VCaP (cell line): ENCODE results near the gene CCDC57.

Experiments used
- H3K27ac ChIP-seq: fragments of 450-650 bp; 2 replicates; pipeline ENCODE4 v1.5.1; 2017
- TF ChIP-seq, protein P1 (sequence below): fragments of 450-650 bp; conservative IDR thresholded peaks from 2 replicates; pipeline ENCODE4 v1.5.1; 2017; ENCODE audit warnings: mild to moderate bottlenecking, moderate library complexity

CCDC57 gene

DNA sequence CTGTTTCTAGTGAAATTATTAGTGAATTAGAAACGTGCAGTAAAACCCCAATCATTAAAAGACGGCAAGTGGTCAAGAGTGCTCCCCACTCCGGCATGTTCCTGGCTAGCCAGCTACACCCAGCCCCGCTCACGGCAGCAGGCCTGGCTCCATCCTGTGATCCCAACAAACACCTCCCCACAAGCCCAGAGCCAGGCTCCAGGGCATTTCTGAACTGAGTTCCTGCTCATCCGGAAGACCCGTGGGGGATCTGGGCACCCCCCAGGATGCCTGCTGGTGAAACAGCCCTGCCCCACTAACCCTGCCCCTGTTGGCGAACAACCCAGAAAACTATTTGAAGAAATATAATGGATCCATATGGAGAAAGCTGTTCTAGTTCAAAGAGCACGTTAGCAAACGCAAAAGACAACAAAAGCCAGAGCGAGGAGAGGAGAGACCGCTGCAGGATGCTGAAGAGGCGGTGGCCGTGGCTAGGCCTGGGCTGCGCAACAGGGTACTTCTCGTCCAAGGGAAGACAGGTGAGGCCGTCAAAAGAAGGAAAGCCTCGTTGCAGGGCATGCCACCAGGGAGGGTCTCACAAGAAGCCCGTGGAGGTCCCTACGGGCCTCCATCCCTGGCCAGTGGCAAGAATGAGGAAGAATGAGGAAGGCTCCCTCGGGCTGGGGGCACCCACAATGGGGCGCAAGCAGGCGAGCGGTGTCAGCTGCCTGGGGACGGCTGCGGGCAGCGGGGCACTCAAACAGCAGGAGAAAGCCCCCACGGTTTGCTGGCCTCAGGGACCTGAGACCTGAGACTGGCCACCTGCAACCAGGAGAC lies 35.4 kb upstream of the CCDC57 start:
- TF ChIP-seq, protein P1, sequence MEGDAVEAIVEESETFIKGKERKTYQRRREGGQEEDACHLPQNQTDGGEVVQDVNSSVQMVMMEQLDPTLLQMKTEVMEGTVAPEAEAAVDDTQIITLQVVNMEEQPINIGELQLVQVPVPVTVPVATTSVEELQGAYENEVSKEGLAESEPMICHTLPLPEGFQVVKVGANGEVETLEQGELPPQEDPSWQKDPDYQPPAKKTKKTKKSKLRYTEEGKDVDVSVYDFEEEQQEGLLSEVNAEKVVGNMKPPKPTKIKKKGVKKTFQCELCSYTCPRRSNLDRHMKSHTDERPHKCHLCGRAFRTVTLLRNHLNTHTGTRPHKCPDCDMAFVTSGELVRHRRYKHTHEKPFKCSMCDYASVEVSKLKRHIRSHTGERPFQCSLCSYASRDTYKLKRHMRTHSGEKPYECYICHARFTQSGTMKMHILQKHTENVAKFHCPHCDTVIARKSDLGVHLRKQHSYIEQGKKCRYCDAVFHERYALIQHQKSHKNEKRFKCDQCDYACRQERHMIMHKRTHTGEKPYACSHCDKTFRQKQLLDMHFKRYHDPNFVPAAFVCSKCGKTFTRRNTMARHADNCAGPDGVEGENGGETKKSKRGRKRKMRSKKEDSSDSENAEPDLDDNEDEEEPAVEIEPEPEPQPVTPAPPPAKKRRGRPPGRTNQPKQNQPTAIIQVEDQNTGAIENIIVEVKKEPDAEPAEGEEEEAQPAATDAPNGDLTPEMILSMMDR = no peak
- no peak overlapping the region for H3K27ac ChIP-seq

DNA sequence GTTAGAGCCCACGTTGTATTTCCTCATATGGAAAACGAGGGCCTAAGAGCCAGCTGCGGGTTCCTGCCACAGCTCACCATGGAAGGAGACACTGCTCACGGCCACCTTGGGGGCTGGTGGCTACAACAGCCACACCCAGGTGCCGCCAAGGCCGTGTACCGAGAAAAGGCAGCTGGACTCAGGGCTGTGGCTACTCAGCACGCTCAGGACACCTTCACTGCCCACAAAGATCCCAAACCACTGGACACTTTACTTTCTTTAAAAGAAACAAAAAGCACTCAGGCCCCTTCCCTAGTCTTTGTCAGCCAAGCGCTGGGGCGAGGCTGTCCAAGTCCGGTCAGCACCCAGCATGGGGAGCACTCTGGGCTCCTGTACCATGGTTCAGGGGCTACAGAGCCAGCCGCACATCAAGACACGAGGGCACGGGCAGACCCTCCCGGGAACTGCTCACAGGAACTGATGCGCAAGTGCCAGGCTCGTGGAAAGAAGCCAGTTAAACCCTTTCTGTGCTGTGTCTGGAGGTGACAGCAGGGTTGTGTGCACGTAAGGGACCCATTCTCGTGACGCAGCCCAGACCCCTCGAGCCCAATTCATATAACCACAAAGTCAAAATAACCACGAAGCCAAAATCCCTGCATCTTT lies 34.7 kb upstream of the CCDC57 start:
- peak overlapping the region; percentile 60 for H3K27ac ChIP-seq

DNA sequence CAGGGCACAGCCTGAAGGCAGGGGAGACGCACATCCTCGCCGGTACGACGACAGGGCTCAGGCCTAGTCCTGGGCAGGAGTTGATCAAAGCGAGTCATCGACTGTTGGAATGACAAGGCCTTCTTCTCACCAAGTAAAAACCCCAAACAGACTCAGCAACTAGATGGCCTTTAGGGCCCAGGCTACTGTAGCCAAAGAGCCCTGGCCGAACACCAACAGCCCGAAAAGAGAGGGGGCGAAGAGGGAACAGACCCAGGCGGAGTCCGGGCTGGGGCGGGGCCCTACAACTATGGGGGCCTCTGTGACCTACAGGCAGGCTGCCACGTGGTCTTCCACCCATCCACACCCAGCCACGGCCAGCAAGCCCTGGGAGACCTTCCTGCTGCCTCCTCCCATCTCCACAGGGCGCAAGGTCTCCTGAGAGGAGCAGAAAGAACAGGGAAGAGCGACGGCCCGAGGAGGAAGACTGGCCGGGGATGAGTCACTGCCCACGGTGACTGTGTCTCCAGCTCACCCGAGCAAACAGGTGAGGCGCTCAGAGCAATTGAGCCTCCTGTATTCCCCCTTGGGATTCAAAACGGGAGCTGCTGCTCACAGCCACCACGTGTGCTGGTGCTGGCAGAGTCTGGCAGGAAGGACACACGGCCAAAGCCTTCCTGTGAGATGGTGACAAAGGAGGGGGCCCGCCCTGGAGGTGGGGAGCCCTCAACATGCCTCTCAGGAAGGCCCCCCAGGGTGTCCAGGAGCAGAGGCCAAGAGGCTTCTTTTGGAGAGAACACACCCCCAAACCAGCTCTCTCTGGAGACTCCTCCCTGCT lies 33.9 kb upstream of the CCDC57 start:
- peak overlapping the region; percentile 60 for H3K27ac ChIP-seq
- TF ChIP-seq, protein P1 = no peak

More for the DNA sequence above, 34.7 kb upstream of the CCDC57 start:
- TF ChIP-seq, protein P1 = no peak

DNA sequence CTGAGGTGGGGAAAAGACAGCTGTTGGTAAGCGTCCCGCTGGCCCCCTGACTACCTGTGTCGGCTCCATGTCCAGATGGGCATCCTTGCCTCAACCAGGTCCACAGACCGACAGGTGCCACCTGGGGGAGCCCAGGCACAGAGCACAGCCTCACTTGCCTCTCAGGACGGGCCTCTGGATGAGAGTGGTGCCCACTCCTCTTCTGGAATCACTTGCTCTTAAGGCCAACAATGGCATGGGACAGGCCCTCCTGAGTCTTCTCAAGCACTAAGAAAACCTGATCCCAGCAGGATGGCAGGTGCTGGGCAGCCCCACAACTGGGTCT lies 33.4 kb upstream of the CCDC57 start:
- H3K27ac ChIP-seq = peak overlapping the region; percentile 60
- TF ChIP-seq, protein P1 = no peak

DNA sequence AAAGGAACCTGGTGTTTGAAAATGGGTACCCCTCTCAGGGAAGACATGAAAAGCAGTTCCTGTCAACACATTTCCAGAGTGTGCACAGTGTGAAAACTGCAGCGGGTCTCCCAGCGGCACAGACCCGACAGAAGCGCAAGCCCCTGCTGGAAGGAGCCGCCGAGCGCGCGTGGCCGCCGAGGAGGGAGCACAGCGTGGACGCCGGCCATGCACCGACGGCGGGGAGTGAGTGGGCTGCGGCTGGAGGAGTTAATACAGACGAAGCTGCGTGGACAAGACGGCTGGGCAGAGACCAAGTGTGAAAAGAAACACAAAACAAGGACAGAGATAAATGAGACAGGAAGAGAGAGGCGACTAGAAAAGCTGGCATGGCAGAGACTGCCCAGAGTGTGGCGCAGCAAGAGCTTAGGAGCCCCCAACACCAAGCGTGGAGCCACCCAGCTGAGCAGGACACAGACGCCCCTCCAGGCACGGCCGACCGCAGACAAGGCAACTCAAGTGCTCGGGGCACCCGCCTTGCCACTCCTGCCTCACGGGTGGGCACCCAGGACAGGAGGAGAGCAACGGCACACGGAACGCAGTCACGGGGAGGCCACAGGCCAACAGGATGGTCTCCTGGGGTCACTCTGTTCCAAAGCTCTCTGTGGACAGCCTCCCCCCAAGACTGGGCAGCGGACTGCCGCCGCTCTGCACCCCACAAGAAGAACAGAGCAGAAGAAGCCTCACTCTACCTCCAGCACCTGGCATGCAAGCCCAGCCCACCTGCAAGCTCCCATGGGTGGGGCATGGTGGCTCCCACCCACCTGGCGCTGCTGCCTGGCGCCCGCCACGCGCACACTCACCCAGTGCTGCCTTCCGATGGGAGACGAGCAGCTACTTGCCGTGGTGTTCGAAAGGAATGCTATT lies 32.7 kb upstream of the CCDC57 start:
- TF ChIP-seq, protein P1 = no peak
- H3K27ac ChIP-seq = peak overlapping the region; percentile 60

DNA sequence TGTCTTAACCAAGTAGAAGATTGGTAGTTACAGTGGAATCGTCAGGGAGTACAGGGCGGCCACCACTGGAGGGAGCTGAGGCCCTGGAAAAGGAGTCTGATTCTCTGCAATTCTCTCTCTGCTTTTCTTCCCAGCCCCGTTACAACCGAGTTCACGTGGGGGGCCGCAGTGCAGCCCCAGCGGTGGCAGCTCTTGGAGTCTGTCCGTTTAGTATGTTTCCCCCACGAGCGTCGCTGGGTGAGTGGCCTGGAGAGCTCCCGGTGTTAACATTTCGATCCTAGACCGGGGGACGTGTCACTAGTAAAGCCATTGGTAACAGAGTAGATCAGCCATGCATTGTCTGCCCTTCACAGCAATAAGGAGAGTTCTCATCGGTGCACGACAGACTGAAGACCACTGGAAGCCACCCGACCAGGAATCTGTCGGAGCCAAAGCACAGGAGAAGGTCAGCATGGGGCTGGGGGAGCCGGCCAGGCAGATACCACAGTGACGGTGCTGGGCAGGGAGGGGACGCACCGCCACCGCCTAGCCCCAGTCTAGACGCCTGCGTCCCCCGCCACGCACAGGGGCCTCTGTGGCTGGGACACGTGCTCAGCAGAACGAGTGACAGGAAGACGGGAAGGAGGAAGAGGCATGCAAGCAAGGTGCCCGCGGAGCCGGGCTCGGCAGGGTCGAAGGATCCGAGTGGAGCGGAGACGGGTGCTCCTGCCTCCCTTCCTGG lies 31.9 kb upstream of the CCDC57 start:
- H3K27ac ChIP-seq = peak overlapping the region; percentile 60
- TF ChIP-seq, protein P1 = peak; percentile 82
